CD4-positive, alpha-beta T cell treated with Interleukin-4 for 4 hours (primary cell): ENCODE measurements around the gene EPM2AIP1.
A peak's percentile ranks its signal among the peaks of the same experiment; 100 is the strongest.

Experiments used
- DNase-seq: peaks from one replicate; pipeline ENCODE4 v3.0.0-alpha.2; 2020

Gene EPM2AIP1

GRCh38 chr3:36944641-36945270, 48.2 kb downstream of the EPM2AIP1 start, which contains the start of gene TRANK1:
TSS of gene TRANK1 (minus strand) at chr3:36945054. CDS start at chr3:36944809, 245 bp downstream.
- peak; percentile 87 for DNase-seq

- peak; percentile 5 for DNase-seq
Observed at GRCh38 chr3:36944012-36944640, 48.8 kb downstream of the EPM2AIP1 start.

- DNase-seq, result no peak
Observed at GRCh38 chr3:36943601-36944000, 49.3 kb downstream of the EPM2AIP1 start.

- DNase-seq, result no peak
Observed at GRCh38 chr3:36942638-36943248, 50.2 kb downstream of the EPM2AIP1 start.

- DNase-seq, result no peak
Observed at GRCh38 chr3:36941658-36942057, 51.3 kb downstream of the EPM2AIP1 start.

GRCh38 chr3:36941162-36941561, 51.8 kb downstream of the EPM2AIP1 start:
- no peak for DNase-seq

GRCh38 chr3:36937492-36937891, 55.4 kb downstream of the EPM2AIP1 start:
- no peak for DNase-seq
